ENCODE data around the gene ZDHHC5.
A peak's percentile ranks its signal among the peaks of the same experiment; 100 is the strongest.

The ZDHHC5 gene

DNA sequence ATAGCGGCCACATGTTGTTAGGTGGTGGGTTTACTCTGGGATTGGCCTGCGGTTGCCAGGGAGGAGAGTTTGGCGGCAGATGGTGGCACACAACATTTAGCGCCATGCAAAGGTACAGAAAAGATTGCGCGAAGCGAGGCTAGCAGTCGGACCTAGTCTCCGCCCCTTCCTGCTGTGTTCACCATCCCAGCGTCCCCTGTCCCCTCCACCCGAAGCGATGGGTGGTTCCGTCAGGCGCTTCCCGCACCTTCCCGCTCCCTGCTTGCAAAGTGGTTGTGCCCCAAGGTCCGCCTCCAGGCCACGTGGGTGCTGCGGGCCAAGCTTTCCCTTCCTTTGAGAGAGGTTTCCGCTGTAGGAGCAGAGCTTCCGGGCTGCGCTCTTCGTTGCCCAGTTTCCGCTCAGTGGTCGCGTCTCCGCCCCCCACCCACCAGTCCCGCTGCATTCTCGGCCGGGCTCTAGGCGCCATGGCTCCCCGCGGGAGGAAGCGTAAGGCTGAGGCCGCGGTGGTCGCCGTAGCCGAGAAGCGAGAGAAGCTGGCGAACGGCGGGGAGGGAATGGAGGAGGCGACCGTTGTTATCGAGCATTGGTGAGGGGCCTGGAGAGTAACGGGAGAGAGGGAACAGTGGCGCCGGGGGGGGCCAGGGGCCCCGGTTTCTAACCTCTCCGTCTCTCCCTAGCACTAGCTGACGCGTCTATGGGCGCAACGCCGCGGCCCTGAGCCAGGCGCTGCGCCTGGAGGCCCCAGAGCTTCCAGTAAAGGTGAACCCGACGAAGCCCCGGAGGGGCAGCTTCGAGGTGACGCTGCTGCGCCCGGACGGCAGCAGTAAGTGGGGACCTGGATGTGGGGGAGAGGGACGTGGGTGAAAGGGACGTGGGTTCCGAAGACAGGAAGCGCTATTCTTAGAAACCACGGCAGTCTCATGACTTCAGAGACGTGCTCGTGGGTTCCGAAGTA lies 73.5 kb downstream of the ZDHHC5 start, which contains the start of gene SELENOH:
TSS of gene SELENOH (plus strand) at position 360 of the 955 bp plus-strand sequence. CDS start at position 465, 105 bp downstream.
- peak; percentile 97 for DNase-seq

DNA sequence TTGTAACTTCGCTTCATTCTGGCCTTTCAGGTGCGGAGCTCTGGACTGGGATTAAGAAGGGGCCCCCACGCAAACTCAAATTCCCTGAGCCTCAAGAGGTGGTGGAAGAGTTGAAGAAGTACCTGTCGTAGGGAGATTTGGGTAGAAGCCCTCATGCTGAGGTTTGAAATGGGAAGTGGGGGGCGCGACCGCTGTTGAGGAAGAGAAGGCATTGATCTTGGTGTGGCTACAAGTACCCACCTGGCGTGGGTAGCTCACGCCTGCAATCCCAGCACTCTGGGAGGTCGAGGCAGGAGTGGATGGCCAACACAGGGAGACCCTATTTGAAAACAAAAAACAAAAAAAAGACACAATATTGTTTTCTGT lies 74.2 kb downstream of the ZDHHC5 start:
- DNase-seq, result no peak

DNA sequence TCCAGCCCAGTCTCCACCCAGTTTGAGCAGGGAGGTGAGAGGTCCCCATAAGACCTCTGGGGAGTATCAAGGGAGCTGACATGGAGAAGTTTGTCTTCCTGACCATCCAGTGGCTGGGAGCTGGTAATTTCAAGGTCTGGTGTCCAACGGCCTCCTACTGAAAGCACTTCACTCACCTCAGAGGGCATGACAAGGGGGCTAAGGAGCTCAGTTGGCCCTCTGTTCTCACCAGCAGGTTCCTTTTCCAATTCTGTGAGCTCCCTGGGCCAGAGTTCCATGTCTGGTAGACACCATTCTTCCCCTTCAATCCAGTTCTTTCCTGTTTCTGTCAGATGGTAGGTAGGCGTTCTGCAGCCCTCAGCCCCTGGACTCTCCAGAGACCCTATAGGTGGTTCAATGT lies 76.4 kb downstream of the ZDHHC5 start:
- no peak for DNase-seq

DNA sequence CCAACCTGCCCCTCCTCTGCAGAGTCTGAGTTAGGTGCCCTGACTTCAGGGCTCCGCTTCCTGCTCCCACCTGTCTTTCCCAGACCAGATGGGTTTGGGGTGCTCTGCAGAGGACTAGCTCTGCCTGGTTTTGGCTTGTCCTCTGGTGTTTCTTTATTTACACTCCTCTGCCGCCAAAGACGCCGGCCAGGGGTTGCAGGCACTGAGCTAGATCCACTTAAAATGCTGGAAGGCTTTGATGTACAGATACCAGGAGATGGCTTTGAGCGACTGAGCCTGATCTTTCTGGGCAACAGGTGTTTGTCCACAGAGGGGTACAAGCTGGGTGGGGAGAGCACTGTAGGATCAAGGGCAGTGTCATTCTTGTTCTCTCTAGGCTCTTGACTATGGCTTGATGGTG lies 77.3 kb downstream of the ZDHHC5 start:
- DNase-seq, result no peak

DNA sequence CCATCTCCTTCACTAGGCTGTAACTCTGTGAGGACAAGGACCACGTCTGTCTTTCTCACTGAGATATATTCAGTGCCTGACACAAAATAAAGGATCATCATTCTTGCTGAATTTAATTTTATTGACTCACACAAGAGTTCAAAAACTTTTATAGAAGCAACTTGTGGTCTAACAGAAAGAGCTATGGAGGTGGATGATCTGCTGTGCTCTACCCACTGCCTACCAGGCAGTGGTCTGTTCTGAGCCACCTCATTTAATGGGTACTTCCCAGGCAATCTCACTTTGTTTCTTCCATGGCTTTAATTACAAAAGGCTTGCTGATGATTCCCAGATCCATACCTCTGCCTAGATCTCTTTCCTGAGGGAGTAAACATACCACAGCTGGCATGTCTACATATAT lies 79.0 kb downstream of the ZDHHC5 start:
- no peak for DNase-seq
